Fibroblast of mammary gland (primary cell): ENCODE measurements around the gene CPLX4.
A peak's percentile ranks its signal among the peaks of the same experiment; 100 is the strongest.

Experiments
- DNase-seq: peaks from one replicate; pipeline ENCODE4 v3.0.0-alpha.2; 2010; ENCODE audit warnings: low read depth
- H3K4me3 ChIP-seq: 2 replicates; pipeline ENCODE4 v1.5.1; 2011; ENCODE audit warnings: low read depth, mild to moderate bottlenecking, low read length, moderate library complexity; ENCODE audit not compliant: control insufficient read depth
- TF ChIP-seq, protein P1 (sequence below): conservative IDR thresholded peaks from 2 replicates; pipeline ENCODE4 v1.5.1; 2011; ENCODE audit warnings: low read depth, low read length, inconsistent platforms; ENCODE audit not compliant: control insufficient read depth, insufficient read depth

CPLX4 gene

GRCh38 chr18:59318460-59319050 lies at the start of gene CPLX4:
TSS of gene CPLX4 (minus strand) at chr18:59318649. CDS start at chr18:59318462, 187 bp downstream.
- TF ChIP-seq, protein P1, sequence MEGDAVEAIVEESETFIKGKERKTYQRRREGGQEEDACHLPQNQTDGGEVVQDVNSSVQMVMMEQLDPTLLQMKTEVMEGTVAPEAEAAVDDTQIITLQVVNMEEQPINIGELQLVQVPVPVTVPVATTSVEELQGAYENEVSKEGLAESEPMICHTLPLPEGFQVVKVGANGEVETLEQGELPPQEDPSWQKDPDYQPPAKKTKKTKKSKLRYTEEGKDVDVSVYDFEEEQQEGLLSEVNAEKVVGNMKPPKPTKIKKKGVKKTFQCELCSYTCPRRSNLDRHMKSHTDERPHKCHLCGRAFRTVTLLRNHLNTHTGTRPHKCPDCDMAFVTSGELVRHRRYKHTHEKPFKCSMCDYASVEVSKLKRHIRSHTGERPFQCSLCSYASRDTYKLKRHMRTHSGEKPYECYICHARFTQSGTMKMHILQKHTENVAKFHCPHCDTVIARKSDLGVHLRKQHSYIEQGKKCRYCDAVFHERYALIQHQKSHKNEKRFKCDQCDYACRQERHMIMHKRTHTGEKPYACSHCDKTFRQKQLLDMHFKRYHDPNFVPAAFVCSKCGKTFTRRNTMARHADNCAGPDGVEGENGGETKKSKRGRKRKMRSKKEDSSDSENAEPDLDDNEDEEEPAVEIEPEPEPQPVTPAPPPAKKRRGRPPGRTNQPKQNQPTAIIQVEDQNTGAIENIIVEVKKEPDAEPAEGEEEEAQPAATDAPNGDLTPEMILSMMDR, result no peak
- DNase-seq, result no peak
- no peak within 1 kb of the TSS for H3K4me3 ChIP-seq

- TF ChIP-seq, protein P1, result no peak
- H3K4me3 ChIP-seq, result no peak overlapping the region
- no peak for DNase-seq
Observed at GRCh38 chr18:59360381-59360780, 41.9 kb upstream of the CPLX4 start.

DNA sequence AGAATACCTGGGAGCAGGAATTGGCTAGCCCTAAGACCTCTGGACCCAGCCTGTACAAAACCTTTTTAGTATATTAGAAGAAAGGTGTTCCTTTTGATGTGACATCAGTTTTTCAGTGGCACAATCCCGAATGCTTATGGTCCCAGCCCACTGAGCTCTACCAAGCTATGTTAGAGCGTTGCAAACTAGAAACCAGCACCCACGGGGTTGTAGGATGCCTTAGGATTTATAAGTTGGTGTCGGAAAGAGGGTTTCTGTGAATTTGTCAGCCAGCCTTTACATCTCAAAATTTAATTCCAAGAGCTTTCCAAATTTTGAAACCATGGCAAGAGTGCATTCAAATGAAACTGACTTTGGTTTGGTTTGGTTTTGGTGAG lies 41.1 kb upstream of the CPLX4 start:
- TF ChIP-seq, protein P1, result no peak
- peak overlapping the region; percentile 53 for H3K4me3 ChIP-seq
- no peak for DNase-seq

DNA sequence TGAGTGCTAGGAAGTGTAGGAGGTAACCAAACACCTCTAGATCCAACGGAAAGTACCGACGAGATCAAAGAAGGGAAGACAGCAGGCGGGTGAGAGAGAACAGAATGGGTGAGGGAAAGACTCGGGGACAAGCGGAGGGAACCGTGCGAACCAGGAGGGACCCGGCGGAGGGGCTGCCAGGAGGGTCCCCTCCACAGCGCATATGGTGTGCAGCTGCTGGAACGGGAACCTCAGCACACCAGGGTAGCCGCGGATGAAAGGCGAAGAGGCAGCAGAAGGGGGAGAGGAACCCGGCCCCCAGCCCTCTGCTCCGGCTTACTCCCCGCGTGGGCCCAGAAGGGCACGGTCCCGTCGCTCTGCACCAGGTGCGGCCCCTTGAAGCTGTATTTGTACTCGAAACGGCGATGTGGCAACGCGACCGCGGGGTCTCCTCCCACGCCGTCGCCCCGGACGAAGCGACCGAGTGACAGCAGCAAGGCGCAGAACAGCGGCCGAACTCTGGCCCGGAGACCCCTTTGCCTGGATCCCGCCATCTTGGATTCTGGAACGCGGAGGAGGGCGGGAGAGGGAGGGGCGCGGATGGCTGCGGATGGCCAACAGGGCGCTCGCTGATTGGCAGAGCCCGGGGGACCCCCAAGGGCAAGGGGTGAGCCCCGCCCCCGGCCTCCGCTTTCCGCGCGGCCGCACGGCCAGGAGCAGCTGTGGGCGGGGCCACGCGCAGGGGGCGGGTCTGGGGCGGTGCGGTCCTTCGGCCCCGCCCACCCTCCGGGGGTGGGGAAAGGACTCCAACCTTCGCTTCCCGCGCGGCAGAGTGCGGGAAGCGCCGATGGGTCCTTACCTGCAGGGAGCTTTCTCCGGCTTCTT lies 40.5 kb upstream of the CPLX4 start, which contains the start of gene LMAN1:
LMAN1 (minus strand) TSS at position 554 of the 864 bp plus-strand sequence; CDS start at position 533, 21 bp downstream.
- peak within 1 kb of the TSS; percentile 69 for H3K4me3 ChIP-seq
- TF ChIP-seq, protein P1, result no peak
- DNase-seq, result peak; percentile 89

- TF ChIP-seq, protein P1, result no peak
- peak; percentile 66 for DNase-seq
- H3K4me3 ChIP-seq, result peak overlapping the region; percentile 69
Observed at GRCh38 chr18:59358414-59358711, 39.9 kb upstream of the CPLX4 start.

- DNase-seq, result peak; percentile 89
- TF ChIP-seq, protein P1, result no peak
- peak overlapping the region; percentile 69 for H3K4me3 ChIP-seq
Observed at GRCh38 chr18:59357928-59358327, 39.5 kb upstream of the CPLX4 start.
